GM12874 (cell line): ENCODE measurements around the gene MED15.

Source experiments
- CTCF ChIP-seq: IDR thresholded peaks from 2 replicates; pipeline ENCODE4 v1.5.1; 2011; ENCODE audit warnings: low read depth, mild to moderate bottlenecking, control low read depth, low read length, moderate library complexity; ENCODE audit not compliant: insufficient read depth

MED15 gene

GRCh38 chr22:20523086-20523983, 15.9 kb downstream of the MED15 start:
- TF ChIP-seq CTCF: no peak

- TF ChIP-seq CTCF: no peak
Measured at GRCh38 chr22:20524004-20524481, 16.6 kb downstream of the MED15 start.

GRCh38 chr22:20525048-20525447, 17.6 kb downstream of the MED15 start:
- no peak for TF ChIP-seq CTCF

- TF ChIP-seq CTCF: no peak
Measured at GRCh38 chr22:20526305-20526627, 18.9 kb downstream of the MED15 start.

- TF ChIP-seq CTCF: no peak
Measured at GRCh38 chr22:20526628-20527355, 19.4 kb downstream of the MED15 start.

GRCh38 chr22:20528405-20528978, 21.1 kb downstream of the MED15 start:
- TF ChIP-seq CTCF: no peak

- TF ChIP-seq CTCF: no peak
Measured at GRCh38 chr22:20530368-20531153, 23.2 kb downstream of the MED15 start.
